Measurements from ENCODE around the gene SCN10A.

- TF ChIP-seq, protein P1, sequence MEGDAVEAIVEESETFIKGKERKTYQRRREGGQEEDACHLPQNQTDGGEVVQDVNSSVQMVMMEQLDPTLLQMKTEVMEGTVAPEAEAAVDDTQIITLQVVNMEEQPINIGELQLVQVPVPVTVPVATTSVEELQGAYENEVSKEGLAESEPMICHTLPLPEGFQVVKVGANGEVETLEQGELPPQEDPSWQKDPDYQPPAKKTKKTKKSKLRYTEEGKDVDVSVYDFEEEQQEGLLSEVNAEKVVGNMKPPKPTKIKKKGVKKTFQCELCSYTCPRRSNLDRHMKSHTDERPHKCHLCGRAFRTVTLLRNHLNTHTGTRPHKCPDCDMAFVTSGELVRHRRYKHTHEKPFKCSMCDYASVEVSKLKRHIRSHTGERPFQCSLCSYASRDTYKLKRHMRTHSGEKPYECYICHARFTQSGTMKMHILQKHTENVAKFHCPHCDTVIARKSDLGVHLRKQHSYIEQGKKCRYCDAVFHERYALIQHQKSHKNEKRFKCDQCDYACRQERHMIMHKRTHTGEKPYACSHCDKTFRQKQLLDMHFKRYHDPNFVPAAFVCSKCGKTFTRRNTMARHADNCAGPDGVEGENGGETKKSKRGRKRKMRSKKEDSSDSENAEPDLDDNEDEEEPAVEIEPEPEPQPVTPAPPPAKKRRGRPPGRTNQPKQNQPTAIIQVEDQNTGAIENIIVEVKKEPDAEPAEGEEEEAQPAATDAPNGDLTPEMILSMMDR (IDR thresholded peaks at IDR 0.05) = no peak
- no peak for TF ChIP-seq ZFX (IDR thresholded peaks at IDR 0.05; ENCODE audit: borderline replicate concordance)
Measured at GRCh38 chr3:38721207-38721772, 94.7 kb downstream of the SCN10A start.

Measured in 22Rv1 (cell line).